ENCODE results near the gene SART3.
"Not testable (repeated sequence)": the region's sequence is repeated elsewhere in the genome, so short reads cannot be mapped to it uniquely, and the experiment has no call there.

The SART3 gene

GRCh38 chr12:108519558-108519957 lies 41.4 kb downstream of the SART3 start:
- no peak for DNase-seq

DNA sequence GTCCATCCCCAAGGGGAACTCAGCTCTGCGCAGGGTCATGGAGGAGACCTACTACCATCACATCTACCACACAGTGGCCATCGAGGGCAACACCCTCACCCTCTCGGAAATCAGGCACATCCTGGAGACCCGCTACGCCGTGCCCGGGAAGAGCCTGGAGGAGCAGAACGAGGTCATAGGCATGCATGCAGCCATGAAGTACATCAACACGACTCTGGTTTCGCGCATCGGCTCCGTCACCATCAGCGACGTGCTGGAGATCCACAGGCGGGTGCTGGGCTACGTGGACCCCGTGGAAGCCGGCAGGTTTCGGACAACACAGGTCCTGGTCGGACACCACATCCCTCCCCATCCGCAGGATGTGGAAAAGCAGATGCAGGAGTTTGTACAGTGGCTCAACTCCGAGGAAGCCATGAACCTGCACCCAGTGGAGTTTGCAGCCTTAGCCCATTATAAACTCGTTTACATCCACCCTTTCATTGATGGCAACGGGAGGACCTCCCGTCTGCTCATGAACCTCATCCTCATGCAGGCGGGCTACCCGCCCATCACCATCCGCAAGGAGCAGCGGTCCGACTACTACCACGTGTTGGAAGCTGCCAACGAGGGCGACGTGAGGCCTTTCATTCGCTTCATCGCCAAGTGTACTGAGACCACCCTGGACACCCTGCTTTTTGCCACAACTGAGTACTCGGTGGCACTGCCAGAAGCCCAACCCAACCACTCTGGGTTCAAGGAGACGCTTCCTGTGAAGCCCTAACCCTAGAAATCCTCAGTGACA lies 42.1 kb downstream of the SART3 start:
- DNase-seq, result no peak

- DNase-seq, result no peak
These were observed 42.8 kb downstream of the SART3 start for GRCh38 chr12:108518101-108518715.

DNA sequence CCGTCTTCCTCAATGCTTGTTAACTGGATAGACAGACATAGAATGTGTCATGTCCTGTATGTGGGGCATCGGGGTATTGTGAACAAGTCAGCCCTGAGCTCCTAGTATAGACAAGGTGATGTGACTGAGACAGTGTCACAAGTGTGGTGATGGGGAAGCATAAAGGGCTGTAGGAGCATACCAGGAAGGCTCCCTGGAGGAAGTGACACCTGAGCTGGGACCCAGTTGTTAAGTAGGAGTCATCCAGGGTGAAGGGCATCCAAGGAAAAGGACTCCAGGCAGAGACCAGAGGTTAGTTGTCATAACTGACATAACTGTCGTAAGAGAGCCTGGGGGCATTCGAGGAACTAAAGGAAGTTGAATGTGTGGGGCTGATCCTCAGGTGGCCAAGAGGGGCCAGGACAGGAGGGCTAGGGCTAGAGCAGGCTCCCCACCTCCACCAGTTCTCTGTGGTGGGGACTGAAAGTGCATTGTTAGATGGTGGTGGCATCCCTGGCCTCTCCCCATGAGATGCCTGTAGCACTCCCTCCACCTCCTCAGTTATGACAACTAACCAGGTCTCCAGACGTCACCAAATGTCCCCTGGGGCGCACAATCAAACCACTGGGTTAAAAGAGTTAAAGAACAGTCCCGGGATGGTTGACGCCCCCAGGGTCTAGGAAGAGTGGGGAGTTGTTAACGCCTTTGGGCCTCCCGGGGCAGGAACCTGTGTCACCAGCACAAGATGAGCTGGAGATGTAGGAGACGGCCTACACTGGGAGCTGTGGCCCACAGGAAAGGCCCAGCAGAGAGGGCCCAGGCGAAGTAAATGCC lies 43.5 kb downstream of the SART3 start:
- no peak for DNase-seq

GRCh38 chr12:108516511-108517275 lies 44.3 kb downstream of the SART3 start:
- no peak for DNase-seq

DNA sequence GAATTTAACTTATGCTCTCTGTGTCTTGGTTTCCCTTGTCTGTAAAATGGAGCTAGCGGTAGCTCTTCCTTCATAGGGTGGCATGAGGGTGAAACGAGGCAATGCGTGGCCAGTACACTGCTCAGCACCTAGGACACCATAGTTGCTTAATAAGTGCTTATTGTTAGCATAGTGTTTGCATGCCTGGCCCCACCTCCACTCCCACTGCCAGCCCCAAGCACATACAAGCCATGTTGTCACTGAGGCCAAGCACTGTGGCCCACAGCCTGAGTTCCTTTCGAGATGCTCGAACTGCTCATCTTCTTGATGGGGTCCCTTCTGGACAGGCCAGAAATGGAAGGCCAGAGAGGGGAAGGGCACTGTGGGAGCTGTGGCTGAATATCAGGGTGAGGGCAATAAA lies 45.1 kb downstream of the SART3 start:
- DNase-seq, result no peak

DNA sequence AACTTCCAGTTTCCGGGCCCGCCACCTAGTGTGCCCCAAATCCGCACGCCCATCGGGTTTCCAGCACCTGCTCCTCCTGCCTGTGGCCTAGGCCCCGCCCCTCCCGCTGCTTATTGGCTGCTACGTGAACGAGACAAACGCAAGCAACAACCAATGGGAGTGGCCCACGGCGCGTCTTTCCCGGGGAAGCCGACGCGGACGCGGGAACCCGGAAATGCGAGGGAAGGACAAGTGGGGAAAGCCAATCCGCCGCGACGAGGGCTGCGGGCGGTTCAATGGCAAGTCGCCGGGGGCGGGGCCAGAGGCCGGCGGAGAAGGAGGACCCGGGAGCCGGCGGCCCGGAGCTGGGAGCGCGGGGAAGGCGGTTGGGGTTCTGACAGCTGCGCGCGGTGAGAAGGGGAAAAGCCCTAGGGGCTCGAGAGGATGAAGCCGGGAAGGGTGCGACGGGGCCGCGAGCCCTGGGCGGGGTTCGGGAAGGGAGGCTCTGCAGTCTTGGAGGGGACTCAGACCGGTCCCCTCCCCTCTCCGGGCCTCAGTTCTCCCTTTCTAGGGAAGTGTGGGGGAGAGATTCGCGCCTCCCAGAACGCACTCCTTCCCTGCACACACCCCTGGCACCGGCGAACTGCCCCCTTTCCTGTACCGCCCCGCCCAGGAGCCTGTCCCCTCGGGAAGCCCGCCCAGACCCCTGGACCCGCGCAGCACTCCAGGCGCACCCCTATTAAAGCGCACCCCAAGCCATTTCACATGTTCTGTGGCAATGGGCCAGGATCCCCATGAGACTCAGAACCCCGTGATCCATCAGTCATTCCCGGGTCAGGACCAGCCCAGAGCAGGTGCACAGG lies 45.8 kb downstream of the SART3 start, which contains the start of gene FICD:
Gene FICD, plus strand, starts transcription at position 305 of the 842 bp plus-strand sequence. CDS start 1,696 bp downstream, outside the sequence.
- DNase-seq, result peak; percentile 98

DNA sequence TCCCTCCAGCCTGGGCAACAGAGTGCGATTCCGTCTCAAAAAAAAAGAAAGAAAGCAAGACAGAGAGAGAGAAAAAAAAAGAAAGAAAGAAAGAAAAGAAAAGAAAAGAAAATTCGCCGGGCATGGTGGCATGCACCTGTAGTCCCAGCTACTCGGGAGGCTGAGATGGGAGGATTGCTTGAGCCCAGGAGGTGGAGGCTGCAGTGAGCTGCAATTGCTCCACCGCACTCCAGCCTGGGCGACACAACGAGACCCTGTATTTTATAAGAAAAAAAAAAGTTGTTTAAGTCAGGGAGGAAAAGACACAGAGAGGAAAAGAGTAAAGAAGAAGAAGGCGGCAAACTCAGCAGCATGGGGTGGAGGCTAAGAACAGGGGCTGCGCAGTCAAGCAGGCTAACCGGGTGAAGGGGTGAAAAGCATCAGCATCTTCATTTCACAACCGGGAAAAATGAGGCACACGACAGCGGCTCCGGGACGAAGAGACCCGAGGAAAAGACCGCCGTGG lies 46.5 kb downstream of the SART3 start:
- DNase-seq, result no peak

DNA sequence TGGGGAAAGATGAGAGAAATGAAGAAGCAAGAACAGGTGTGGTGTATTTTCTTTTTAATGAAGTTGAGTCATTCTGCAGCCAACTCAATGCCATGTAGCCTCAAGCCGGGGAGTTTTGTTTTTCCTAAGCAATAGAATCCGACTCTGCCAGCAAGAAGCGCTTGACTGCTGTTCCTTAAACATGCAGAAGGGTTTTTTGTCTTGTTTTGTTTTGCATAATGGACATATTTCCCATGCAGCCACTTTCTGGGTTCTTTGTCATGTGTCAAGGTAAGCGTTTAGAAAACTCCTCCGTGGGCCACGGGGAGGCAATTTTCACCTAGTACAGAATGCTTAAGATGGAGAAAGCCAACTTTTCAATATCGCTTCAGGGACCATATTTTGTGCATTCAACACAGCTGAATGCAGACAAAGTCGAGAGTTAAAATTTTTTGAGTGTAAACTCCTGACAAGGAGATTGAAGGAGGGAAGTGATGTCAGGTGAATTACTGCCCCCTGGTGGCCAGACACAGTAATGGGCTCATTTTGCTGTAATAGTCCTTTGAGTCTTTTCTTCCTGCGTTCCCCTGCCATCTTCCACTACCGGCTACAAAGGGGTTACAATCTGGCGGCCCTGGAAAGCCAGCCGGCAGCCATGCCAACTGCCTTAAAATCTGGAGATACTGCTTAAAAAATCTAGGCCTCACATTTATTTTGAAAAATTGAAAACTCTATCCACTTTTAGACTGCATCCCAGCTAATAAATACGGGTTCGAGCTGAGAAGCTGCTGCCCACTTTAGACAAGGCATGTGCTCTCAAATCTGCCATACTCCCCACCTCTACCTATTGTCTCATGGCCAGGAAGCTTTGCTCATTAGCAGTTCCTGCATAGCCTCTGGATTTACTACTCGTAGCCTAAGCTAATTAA lies 49.1 kb downstream of the SART3 start:
- peak; percentile 71 for DNase-seq

GRCh38 chr12:108510836-108511235 lies 50.1 kb downstream of the SART3 start:
- DNase-seq, result no peak

GRCh38 chr12:108509806-108510205 lies 51.2 kb downstream of the SART3 start:
- DNase-seq, result no peak

DNA sequence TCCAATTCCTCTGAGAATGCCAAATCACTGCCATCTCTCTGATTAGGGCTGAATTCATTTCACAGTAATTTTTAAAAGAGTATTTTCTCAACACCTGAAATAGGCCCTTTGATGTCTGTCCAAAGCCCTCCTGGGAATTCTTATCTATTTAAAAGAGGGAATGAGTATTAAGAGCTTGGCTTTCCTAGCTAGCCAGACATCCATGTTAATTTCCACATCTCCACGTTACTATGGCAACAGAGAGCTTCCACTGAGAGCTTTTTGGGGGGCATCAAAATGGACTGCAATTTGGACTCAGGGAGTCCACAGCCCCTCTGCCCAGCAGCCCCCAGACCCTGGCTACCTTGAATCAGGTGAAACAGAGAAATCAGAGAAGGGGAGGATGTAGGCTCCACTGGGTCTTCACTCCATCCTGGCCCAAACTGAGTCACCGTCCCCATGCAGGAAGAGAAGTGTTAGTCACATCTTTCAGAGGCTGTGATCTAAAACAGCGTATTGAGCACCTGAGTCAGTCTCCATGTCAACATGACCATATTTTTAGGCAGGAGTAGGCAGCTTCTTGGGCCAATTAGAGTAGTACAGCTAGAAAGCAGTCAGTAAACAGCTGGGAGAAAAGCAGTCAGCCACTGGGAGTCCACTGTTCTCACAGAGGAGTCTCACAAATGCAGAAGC lies 52.9 kb downstream of the SART3 start:
- no peak for DNase-seq

DNA sequence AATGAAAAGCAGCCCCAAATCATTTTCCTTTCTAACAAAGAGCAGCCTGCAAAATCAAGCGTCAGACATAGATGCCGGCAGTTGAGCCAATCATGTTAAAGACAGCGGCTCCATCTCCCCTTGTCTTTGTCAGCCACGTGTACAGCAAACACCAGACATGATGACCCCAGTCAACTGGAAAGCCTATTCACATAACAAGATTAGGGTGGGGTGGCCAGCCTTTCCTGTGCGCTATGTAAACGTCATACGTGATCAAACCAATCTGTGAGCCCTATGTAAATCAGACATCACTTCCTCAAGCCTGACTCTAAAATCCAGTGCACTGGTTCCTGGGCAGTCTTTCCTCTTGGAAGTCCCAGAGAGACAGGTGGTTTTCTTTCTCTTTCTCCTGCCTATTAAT lies 55.8 kb downstream of the SART3 start:
- DNase-seq, result no peak

DNA sequence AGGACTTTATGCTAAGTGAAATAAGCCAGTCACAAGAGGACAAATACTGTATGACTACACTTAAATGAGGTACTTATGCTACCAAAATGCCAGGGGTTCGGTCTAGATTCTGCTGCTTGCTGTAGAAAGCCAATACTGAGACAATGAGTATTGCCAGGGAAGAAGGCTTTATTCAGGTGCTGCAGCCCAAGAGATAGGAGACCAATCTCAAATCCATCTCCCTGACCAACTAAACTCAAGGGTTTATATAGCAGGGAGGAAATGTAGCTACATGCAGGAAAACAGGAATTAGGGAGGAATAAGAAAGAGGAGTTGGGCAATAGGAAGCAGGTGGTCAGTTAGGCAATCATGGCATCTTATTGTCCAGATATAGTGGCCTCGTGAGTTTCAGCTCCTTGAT lies 58.1 kb downstream of the SART3 start:
- DNase-seq, result no peak

GRCh38 chr12:108498136-108498535 lies 62.8 kb downstream of the SART3 start:
- DNase-seq, result no peak

DNA sequence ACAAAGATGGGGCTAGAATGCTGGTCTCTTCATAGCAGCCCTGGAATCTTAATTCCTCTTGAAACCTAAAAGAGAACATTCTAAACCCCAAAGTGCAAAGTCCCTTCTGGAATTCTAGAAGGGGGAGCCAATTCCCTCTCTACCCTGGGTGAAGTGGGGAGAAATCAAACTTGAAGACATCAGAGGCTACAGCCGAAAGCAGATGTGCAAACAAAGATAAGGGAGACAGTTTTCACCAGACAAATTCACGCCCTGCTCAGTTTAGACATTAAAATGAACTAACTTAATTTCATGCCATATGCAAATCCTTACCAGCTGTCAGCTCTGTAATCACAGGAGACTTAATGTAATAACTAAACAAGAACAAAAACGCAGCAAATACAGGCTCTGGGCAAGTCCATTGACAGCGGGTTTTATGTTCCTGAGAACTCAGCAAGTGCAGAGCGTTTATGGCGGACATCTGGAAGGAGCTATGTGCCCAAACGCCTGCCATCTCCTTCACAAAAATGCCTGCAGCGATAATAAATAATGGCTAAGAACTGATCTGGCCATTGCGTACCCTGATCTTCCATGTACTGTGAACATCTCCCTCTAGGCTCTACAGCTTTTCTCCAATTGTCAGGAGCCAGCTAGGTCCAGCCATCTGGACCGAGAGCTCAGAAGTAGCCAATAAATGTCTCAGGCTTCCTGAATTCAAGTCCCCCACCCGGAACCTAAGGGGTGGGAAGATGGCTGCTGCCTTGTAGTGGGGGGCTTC lies 65.0 kb downstream of the SART3 start:
- DNase-seq, result no peak

- no peak for DNase-seq
These were observed 65.9 kb downstream of the SART3 start for GRCh38 chr12:108495054-108495453.

DNA sequence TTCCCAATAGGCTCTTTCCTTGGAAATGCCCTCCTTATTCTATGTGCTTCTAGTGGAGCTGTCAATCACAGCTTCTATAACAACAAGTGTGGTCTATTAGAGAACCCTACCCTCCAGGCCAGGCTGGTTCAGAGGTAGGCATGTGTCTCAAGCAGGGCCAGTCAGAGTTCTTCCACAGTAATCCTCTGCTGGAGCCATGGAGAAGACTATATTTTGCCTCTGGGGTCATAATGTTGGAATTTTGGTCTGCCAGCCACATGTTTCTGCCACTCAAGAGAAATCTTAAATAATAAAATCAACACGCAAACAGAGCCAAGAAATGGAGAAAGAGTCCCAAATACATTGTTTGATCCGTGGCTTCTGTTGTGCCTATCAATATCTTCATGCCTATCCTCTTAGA lies 69.7 kb downstream of the SART3 start:
- DNase-seq, result no peak

DNA sequence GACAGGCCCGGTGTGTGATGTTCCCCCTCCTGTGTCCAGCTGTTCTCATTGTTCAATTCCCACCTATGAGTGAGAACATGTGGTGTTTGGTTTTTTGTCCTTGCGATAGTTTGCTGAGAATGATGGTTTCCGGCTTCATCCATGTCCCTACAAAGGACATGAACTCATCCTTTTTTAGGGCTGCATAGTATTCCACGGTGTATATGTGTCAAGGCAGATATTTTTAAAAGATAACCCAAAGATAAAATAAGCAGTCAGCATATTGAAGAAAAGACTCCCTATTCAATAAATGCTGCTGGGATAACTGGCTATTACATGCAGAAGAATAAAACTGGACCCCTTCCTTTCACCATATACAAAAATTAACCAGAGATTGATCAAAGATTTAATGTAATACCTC lies 73.9 kb downstream of the SART3 start:
- not testable (repeated sequence) for DNase-seq
